GM12865 (cell line): Measurements from ENCODE around the gene PIGR.

Experiments used
- DNase-seq: peaks from one replicate; pipeline ENCODE4 v3.0.0; 2010; ENCODE audit warnings: low read depth
- H3K4me3 ChIP-seq: 2 replicates; pipeline ENCODE4 v1.5.1; 2011; ENCODE audit warnings: mild to moderate bottlenecking, low read depth, low read length, control low read depth
- CTCF ChIP-seq: IDR thresholded peaks from 2 replicates; pipeline ENCODE4 v1.5.1; 2011; ENCODE audit warnings: low read length, control low read depth, low read depth, inconsistent platforms; ENCODE audit not compliant: insufficient read depth; ENCODE audit errors: missing control alignments

PIGR gene

GRCh38 chr1:206949641-206950040 lies 3.4 kb upstream of the PIGR start:
- no peak overlapping the region for H3K4me3 ChIP-seq
- no peak for DNase-seq
- no peak for TF ChIP-seq CTCF

- TF ChIP-seq CTCF: no peak
- DNase-seq: no peak
- no peak overlapping the region for H3K4me3 ChIP-seq
Observed at GRCh38 chr1:206949208-206949607, 2.9 kb upstream of the PIGR start.

- no peak overlapping the region for H3K4me3 ChIP-seq
- no peak for DNase-seq
- no peak for TF ChIP-seq CTCF
Observed at GRCh38 chr1:206947255-206947654, 989 bp upstream of the PIGR start.

- H3K4me3 ChIP-seq: no peak overlapping the region
- no peak for TF ChIP-seq CTCF
- no peak for DNase-seq
Observed at GRCh38 chr1:206945779-206946178, 487 bp downstream of the PIGR start.

GRCh38 chr1:206944703-206945102 lies 1.6 kb downstream of the PIGR start:
- TF ChIP-seq CTCF: no peak
- no peak overlapping the region for H3K4me3 ChIP-seq
- DNase-seq: no peak

- no peak for TF ChIP-seq CTCF
- no peak overlapping the region for H3K4me3 ChIP-seq
- DNase-seq: no peak
Observed at GRCh38 chr1:206941766-206942418, 4.4 kb downstream of the PIGR start.

- TF ChIP-seq CTCF: no peak
- H3K4me3 ChIP-seq: no peak overlapping the region
- no peak for DNase-seq
Observed at GRCh38 chr1:206940588-206940936, 5.7 kb downstream of the PIGR start.
